Adrenal gland (tissue), 5 donors: ENCODE measurements around the gene PDCD4.

ENCODE experiments used
- POLR2A ChIP-seq, 2 donors: fragments of 450-650 bp; IDR thresholded peaks; one replicate each; pipeline ENCODE4 v1.6.1; 2017; ENCODE audit warnings: antibody characterized with exemption in 2 of 2, mild to moderate bottlenecking in 2 of 2, moderate library complexity in 1 of 2
- TF ChIP-seq, protein P1 (sequence below), 6 experiments: fragments of 450-650 bp in 4 of 6; fragments of 200-600 bp in 2 of 6; sonication (generic) in 1 of 6; IDR thresholded peaks; 1 replicate in 5 of 6; 2 replicates in 1 of 6; pipeline versions ENCODE4 v1.5.1 to v1.8.0; 2016 to 2021; ENCODE audit warnings: antibody characterized with exemption in 6 of 6, mild to moderate bottlenecking in 2 of 6, moderate library complexity in 1 of 6
- donor health status: DM: no; HTN: no; CAD: no.

DNA sequence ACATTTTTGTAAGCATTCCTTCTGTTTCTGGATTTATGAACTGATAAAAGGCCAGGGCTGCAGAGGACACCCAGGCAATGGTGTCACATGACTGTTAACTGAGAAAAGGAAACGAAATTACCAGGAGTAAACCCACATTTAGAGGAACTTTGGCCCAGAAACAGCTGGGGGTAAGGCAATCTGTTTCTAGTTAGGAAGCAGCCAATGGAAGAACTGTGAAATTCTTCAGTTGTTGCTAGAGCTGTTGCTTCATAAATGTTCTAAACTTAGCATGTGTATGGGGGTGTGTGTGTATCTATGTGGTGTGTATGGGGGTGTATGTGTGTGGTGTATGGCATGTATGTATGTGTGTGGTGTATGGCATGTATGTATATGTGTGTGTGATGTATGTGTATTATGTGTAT is 11.8 kb upstream of the PDCD4 start:
- TF ChIP-seq, protein P1, sequence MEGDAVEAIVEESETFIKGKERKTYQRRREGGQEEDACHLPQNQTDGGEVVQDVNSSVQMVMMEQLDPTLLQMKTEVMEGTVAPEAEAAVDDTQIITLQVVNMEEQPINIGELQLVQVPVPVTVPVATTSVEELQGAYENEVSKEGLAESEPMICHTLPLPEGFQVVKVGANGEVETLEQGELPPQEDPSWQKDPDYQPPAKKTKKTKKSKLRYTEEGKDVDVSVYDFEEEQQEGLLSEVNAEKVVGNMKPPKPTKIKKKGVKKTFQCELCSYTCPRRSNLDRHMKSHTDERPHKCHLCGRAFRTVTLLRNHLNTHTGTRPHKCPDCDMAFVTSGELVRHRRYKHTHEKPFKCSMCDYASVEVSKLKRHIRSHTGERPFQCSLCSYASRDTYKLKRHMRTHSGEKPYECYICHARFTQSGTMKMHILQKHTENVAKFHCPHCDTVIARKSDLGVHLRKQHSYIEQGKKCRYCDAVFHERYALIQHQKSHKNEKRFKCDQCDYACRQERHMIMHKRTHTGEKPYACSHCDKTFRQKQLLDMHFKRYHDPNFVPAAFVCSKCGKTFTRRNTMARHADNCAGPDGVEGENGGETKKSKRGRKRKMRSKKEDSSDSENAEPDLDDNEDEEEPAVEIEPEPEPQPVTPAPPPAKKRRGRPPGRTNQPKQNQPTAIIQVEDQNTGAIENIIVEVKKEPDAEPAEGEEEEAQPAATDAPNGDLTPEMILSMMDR (IDR thresholded peaks at IDR 0.05): no peak
- TF ChIP-seq POLR2A (IDR thresholded peaks at IDR 0.05): no peak
